ENCODE data around the gene MAML3.

DNA sequence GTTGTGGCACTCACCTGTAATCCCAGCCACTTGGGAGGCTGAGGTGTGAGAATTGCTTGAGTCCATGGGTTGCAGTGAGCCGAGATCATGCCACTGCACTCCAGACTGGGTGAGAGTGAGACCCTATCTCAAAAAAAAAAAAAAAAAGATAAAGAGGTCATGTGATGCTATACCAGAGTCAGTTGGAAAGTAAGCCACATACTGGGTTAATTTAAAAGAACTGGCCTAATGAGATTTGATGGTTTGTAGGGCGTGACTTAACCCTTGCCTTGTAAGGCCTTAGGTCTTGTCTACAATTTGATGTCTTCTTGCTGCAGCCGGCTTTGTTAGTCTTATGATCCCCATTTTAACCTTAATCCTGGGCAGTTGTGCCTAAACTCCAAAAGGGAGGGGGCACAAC, 483.2 kb downstream of the MAML3 start:
- TF ChIP-seq POLR2A (IDR thresholded peaks at IDR 0.05; ENCODE audit: low read length) (no peak), GATA1 (IDR thresholded peaks at IDR 0.05; ENCODE audit: low read depth, low read length) (no peak)
